Measurements from ENCODE around the gene ZNRF2.

GRCh38 chr7:30237271-30237695 lies 47.1 kb upstream of the ZNRF2 start:
- no peak for TF ChIP-seq RAD21 (IDR thresholded peaks at IDR 0.05; ENCODE audit: insufficient read depth, low read depth, low read length)
- TF ChIP-seq, protein P1, sequence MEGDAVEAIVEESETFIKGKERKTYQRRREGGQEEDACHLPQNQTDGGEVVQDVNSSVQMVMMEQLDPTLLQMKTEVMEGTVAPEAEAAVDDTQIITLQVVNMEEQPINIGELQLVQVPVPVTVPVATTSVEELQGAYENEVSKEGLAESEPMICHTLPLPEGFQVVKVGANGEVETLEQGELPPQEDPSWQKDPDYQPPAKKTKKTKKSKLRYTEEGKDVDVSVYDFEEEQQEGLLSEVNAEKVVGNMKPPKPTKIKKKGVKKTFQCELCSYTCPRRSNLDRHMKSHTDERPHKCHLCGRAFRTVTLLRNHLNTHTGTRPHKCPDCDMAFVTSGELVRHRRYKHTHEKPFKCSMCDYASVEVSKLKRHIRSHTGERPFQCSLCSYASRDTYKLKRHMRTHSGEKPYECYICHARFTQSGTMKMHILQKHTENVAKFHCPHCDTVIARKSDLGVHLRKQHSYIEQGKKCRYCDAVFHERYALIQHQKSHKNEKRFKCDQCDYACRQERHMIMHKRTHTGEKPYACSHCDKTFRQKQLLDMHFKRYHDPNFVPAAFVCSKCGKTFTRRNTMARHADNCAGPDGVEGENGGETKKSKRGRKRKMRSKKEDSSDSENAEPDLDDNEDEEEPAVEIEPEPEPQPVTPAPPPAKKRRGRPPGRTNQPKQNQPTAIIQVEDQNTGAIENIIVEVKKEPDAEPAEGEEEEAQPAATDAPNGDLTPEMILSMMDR (IDR thresholded peaks at IDR 0.05 in 2 of 3, conservative IDR thresholded peaks at IDR 0.05 in 1 of 3; ENCODE audit: control insufficient read depth in 2 of 3, extremely low read depth in 1 of 3, insufficient read depth in 1 of 3, low read depth in 3 of 3, low read length in 3 of 3) = no peak
- no peak for TF ChIP-seq REST (IDR thresholded peaks at IDR 0.05; ENCODE audit: low read depth, low read length)
- no peak for TF ChIP-seq RFX5 (IDR thresholded peaks at IDR 0.05; ENCODE audit: low read depth, low read length)
- no peak for TF ChIP-seq SMC3 (IDR thresholded peaks at IDR 0.05; ENCODE audit: borderline replicate concordance, low read length)
- TF ChIP-seq POLR2AphosphoS5 (IDR thresholded peaks at IDR 0.05; ENCODE audit: low read length) = no peak
- TF ChIP-seq KDM1A (IDR thresholded peaks at IDR 0.05; ENCODE audit: borderline replicate concordance) = no peak
- no peak for TF ChIP-seq SREBF2 (IDR thresholded peaks at IDR 0.05; ENCODE audit: low read length)

All from GM12878 (cell line).